Mesenchymal stem cell (in vitro differentiated cells and primary cell): ENCODE data around the gene ROBO1.

Experiments
- DNase-seq: peaks from one replicate; pipeline ENCODE4 v3.0.0-alpha.2; 2013
- H2AFZ ChIP-seq: one replicate; pipeline ENCODE4 v1.6.1; 2013; ENCODE audit warnings: low read depth, mild to moderate bottlenecking, control low read depth, inconsistent platforms, low read length, moderate library complexity
- H2AK5ac ChIP-seq: 2 replicates; pipeline ENCODE4 v1.6.1; 2013; ENCODE audit warnings: low read length, moderate library complexity, mild to moderate bottlenecking, inconsistent platforms; ENCODE audit not compliant: severe bottlenecking
- H2BK120ac ChIP-seq: one replicate; pipeline ENCODE4 v1.6.1; 2013; ENCODE audit warnings: low read depth, mild to moderate bottlenecking, inconsistent platforms, low read length, moderate library complexity
- H2BK12ac ChIP-seq, 2 experiments: one replicate each; pipeline ENCODE4 v1.6.1; 2013; ENCODE audit warnings: inconsistent platforms in 2 of 2, low read length in 2 of 2, mild to moderate bottlenecking in 2 of 2, moderate library complexity in 2 of 2, control low read depth in 1 of 2
- H2BK15ac ChIP-seq: one replicate; pipeline ENCODE4 v1.6.1; 2013; ENCODE audit warnings: mild to moderate bottlenecking, low read depth, inconsistent platforms; ENCODE audit not compliant: poor library complexity, severe bottlenecking
- H2BK5ac ChIP-seq: 2 replicates; pipeline ENCODE4 v1.6.1; 2013; ENCODE audit warnings: low read depth, mild to moderate bottlenecking, low read length, control low read depth, inconsistent platforms; ENCODE audit not compliant: poor library complexity, severe bottlenecking
- H3K14ac ChIP-seq, 2 experiments: one replicate each; pipeline ENCODE4 v1.6.1; 2013; ENCODE audit warnings: inconsistent platforms in 2 of 2, low read length in 2 of 2, control low read depth in 1 of 2, mild to moderate bottlenecking in 1 of 2, moderate library complexity in 1 of 2
- H3K18ac ChIP-seq, 2 experiments: one replicate each; pipeline ENCODE4 v1.6.1; 2013; ENCODE audit warnings: inconsistent platforms in 2 of 2, low read length in 2 of 2, control low read depth in 1 of 2, low read depth in 1 of 2, mild to moderate bottlenecking in 1 of 2
- H3K23ac ChIP-seq, 2 experiments: one replicate each; pipeline ENCODE4 v1.6.1; 2013; ENCODE audit warnings: inconsistent platforms in 2 of 2, low read length in 2 of 2, mild to moderate bottlenecking in 2 of 2, moderate library complexity in 2 of 2, control low read depth in 1 of 2
- H3K27ac ChIP-seq: 2 replicates; pipeline ENCODE4 v1.5.1; 2013; ENCODE audit warnings: mild to moderate bottlenecking, moderate library complexity, low read length, control low read depth, inconsistent platforms; ENCODE audit not compliant: poor library complexity, severe bottlenecking
- H3K27me3 ChIP-seq, 2 experiments: 2 replicates each; pipeline versions ENCODE4 v1.6.1 to v1.7.0; 2013; ENCODE audit warnings: low read length in 2 of 2, mild to moderate bottlenecking in 2 of 2, moderate library complexity in 2 of 2, control low read depth in 1 of 2, inconsistent platforms in 1 of 2; ENCODE audit not compliant: control insufficient read depth in 1 of 2, insufficient read depth in 1 of 2
- H3K36me3 ChIP-seq, 2 experiments: 2 replicates each; pipeline versions ENCODE4 v1.6.1 to v1.7.0; 2013; ENCODE audit warnings: low read length in 2 of 2, control low read depth in 1 of 2, inconsistent platforms in 1 of 2, low read depth in 1 of 2, mild to moderate bottlenecking in 1 of 2; ENCODE audit not compliant: insufficient read depth in 2 of 2, control insufficient read depth in 1 of 2
- H3K4ac ChIP-seq, 2 experiments: one replicate each; pipeline ENCODE4 v1.6.1; 2013; ENCODE audit warnings: inconsistent platforms in 2 of 2, low read length in 2 of 2, mild to moderate bottlenecking in 2 of 2, moderate library complexity in 2 of 2, control low read depth in 1 of 2, low read depth in 1 of 2
- H3K4me1 ChIP-seq: 2 replicates; pipeline ENCODE4 v1.6.1; 2013; ENCODE audit warnings: low read depth, low read length, control low read depth; ENCODE audit not compliant: control insufficient read depth, insufficient read depth
- H3K4me2 ChIP-seq: 2 replicates; pipeline ENCODE4 v1.6.1; 2013; ENCODE audit warnings: low read length, mild to moderate bottlenecking, inconsistent platforms; ENCODE audit not compliant: poor library complexity, severe bottlenecking
- H3K4me3 ChIP-seq, 2 experiments: 2 replicates each; pipeline versions ENCODE4 v1.5.1 to v1.7.0; 2013; ENCODE audit warnings: low read length in 2 of 2, mild to moderate bottlenecking in 2 of 2, control low read depth in 1 of 2, low read depth in 1 of 2; ENCODE audit not compliant: insufficient read depth in 1 of 2
- H3K79me1 ChIP-seq: replicated peaks from 2 replicates; pipeline ENCODE4 v1.6.1; 2013; ENCODE audit warnings: mild to moderate bottlenecking, control low read depth, low read length, inconsistent platforms; ENCODE audit not compliant: poor library complexity, severe bottlenecking
- H3K9ac ChIP-seq: 2 replicates; pipeline ENCODE4 v1.7.0; 2013; ENCODE audit warnings: mild to moderate bottlenecking, low read length, moderate library complexity
- H3K9me3 ChIP-seq: 2 replicates; pipeline ENCODE4 v1.7.0; 2013; ENCODE audit warnings: mild to moderate bottlenecking, low read length; ENCODE audit not compliant: control insufficient read depth
- H4K8ac ChIP-seq: one replicate; pipeline ENCODE4 v1.6.1; 2013; ENCODE audit warnings: inconsistent platforms, mild to moderate bottlenecking, low read length, moderate library complexity
- H4K91ac ChIP-seq: one replicate; pipeline ENCODE4 v1.6.1; 2013; ENCODE audit warnings: mild to moderate bottlenecking, low read length, inconsistent platforms
- WGBS: methylation state at CpG from one replicate; pipeline ENCODE4 v1.1.7; 2013; ENCODE audit warnings: mixed read lengths; 5-methylcytosine and 5-hydroxymethylcytosine counted together

ROBO1 gene

DNA sequence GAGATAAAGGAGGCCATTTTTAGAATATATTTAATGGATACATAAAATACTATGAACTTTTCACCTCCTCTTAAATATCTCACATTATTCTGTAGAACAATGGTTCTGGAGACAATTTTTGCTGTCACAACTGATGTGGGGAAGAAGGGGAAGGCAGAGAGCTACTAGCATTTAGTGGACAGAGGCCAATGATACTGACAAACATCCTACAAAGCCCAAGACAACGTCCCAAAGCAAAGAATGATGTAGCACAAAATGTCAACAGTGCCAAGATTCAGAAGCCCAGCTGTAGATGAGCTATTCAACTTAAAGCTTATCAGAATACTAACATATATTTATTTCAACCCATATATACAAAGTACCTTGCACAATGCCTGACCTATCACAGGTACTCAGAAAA, 1069.4 kb downstream of the ROBO1 start:
- WGBS, result 81% methylated on average over 1 of the region's 1 CpG
- no peak overlapping the region for H3K4me3 ChIP-seq
- H3K9ac ChIP-seq, result no peak overlapping the region

DNA sequence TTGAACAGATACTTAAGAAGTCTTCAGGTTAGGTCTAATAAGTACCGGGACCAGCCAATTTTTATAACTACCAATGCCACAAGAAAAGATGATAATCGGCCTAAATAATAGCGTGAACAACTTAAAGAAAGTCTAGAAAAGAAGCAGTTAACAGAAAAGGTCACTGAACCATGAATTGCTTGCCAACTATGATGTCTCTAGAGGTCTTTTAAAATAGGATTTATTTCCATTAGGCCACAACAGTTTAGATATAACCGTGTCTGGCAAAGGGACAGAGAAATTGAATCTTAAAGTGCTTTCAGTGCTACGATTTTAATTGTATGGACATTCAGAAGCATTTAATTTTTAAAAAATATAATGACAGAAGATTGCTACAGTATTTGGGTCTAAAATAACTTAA, 1070.4 kb downstream of the ROBO1 start:
- Histone ChIP-seq H3K9me3 (no peaks in the 10 kb centered on the region), H2BK12ac (no peak overlapping the region), H3K27me3 (no peaks in the 10 kb centered on the region), H3K4me3 (no peak overlapping the region), H2BK5ac (no peak overlapping the region), H3K27ac (no peak overlapping the region), H4K91ac (no peak overlapping the region), H3K23ac (no peak overlapping the region), H2AFZ (no peak overlapping the region), H3K4me1 (no peaks in the 10 kb centered on the region), H3K14ac (no peak overlapping the region), H3K9ac (no peak overlapping the region), H2AK5ac (no peak overlapping the region), H3K4ac (no peak overlapping the region), H2BK120ac (no peak overlapping the region), H4K8ac (no peak overlapping the region), H2BK15ac (no peak overlapping the region), H3K18ac (no peak overlapping the region), H3K36me3 (no peaks in the 10 kb centered on the region), H3K79me1 (no peaks in the 10 kb centered on the region), H3K4me2 (no peak overlapping the region)
- no peak for DNase-seq
- WGBS, result 61% methylated on average over 2 of the region's 5 CpGs

More for the DNA sequence above, 1069.4 kb downstream of the ROBO1 start:
- Histone ChIP-seq H3K79me1 (no peaks in the 10 kb centered on the region), H3K36me3 (no peaks in the 10 kb centered on the region), H3K4me2 (no peak overlapping the region), H3K4ac (no peak overlapping the region), H3K14ac (no peak overlapping the region), H3K9me3 (no peaks in the 10 kb centered on the region), H3K27me3 (no peaks in the 10 kb centered on the region), H2BK15ac (no peak overlapping the region), H2AK5ac (no peak overlapping the region), H2BK12ac (no peak overlapping the region), H2BK5ac (no peak overlapping the region), H4K8ac (no peak overlapping the region), H2AFZ (no peak overlapping the region), H2BK120ac (no peak overlapping the region), H3K4me1 (no peaks in the 10 kb centered on the region), H3K18ac (no peak overlapping the region), H3K23ac (no peak overlapping the region), H4K91ac (no peak overlapping the region), H3K27ac (no peak overlapping the region)
- no peak for DNase-seq

DNA sequence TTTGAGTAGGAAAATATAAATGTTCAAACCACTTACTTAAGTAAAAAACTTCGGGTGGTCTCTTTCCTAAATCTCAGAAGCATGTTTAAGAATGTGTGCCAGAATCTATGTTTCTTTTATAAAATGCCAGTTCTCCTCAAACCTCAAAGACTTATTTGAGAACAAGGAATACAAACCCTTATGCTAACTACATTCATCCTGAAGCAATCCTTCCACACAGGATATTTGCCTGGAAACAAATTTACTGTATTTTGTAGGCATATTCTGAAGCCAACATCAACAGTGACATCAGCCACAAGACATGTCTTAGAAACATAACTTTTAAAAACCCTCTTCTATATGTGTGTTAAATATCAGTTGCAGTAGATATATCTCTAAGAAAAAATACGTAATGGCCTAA, 1077.0 kb downstream of the ROBO1 start:
- Histone ChIP-seq H3K18ac (no peak overlapping the region), H3K4me2 (no peak overlapping the region), H3K4ac (no peak overlapping the region), H3K4me1 (no peaks in the 10 kb centered on the region), H3K27me3 (no peaks in the 10 kb centered on the region), H3K4me3 (no peak overlapping the region), H3K9me3 (no peaks in the 10 kb centered on the region), H2BK15ac (no peak overlapping the region), H4K91ac (no peak overlapping the region), H3K36me3 (no peaks in the 10 kb centered on the region), H3K9ac (no peak overlapping the region), H3K14ac (no peak overlapping the region), H2AFZ (no peak overlapping the region), H2BK120ac (no peak overlapping the region), H3K23ac (no peak overlapping the region), H2BK12ac (no peak overlapping the region), H3K27ac (no peak overlapping the region), H2BK5ac (no peak overlapping the region), H2AK5ac (no peak overlapping the region), H4K8ac (no peak overlapping the region), H3K79me1 (no peaks in the 10 kb centered on the region)
- no CpG with 5 or more reads among the region's 2 CpGs for WGBS
- DNase-seq, result no peak

DNA sequence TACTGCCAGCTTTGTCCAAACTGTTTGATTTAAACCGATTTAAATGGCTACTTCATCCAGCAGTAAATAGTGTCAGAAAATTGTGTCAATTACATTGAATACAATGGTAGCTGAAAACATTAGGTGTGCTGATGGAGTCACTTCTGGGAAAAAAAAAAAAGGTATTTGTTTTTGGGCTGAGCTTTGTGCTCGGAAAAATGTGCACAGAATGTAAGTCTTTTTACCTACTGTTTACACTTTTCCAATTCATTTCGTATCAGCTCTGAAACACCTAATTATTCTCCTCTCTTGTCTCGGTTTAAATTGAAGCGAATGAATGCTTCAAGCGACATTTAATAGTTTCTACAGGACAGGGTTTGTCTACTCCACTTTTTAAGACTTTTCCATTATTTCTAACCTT, 1078.4 kb downstream of the ROBO1 start:
- H3K79me1 ChIP-seq, result no peaks in the 10 kb centered on the region
- peaks cover 0 to under 1% of the 10 kb centered on the region in 2 experiments for H3K36me3 ChIP-seq
- H3K27me3 ChIP-seq, result no peaks in the 10 kb centered on the region
- no peak overlapping the region for H3K4me2 ChIP-seq
- H4K91ac ChIP-seq, result no peak overlapping the region
- no peak overlapping the region for H2AK5ac ChIP-seq
- no peak overlapping the region for H2AFZ ChIP-seq
- no peak overlapping the region for H3K27ac ChIP-seq
- 92% methylated on average over 6 of the region's 6 CpGs for WGBS
- no peak overlapping the region for H3K4me3 ChIP-seq
- DNase-seq, result no peak
- H2BK120ac ChIP-seq, result no peak overlapping the region
- H3K4me1 ChIP-seq, result no peaks in the 10 kb centered on the region
- H3K9me3 ChIP-seq, result no peaks in the 10 kb centered on the region
- H2BK15ac ChIP-seq, result no peak overlapping the region
- H2BK12ac ChIP-seq, result no peak overlapping the region
- H3K18ac ChIP-seq, result no peak overlapping the region
- no peak overlapping the region for H2BK5ac ChIP-seq
- H3K9ac ChIP-seq, result no peak overlapping the region
- H3K23ac ChIP-seq, result no peak overlapping the region
- no peak overlapping the region for H3K14ac ChIP-seq
- no peak overlapping the region for H3K4ac ChIP-seq
- no peak overlapping the region for H4K8ac ChIP-seq
